HepG2 (cell line): ENCODE data around the gene SNX30. TPM values are rescaled to one million over a fixed set of nuclear protein-coding genes. Genes with fewer than 3 reads are reported as not detected.

Source experiments
- ATAC-seq: fragments of 200-7000 bp; cut with Tn5 transposase; 3 replicates; pipeline ENCODE4 v1.9.1; 2020; ENCODE audit warnings: mild to moderate bottlenecking, moderate library complexity
- BruUV-seq: library from RNA; stranded (reverse); fragments of 400-500 nt; replicated peaks from 2 replicates; lab custom pipeline; 2021; lab: Mats Ljungman, UMichigan
- CTCF ChIA-PET: fragments of 300-600 bp; formaldehyde crosslinking; extraction: SDS; loops from one replicate; lab custom pipeline; 2021; ENCODE audit warnings: low total read pairs, inconsistent platforms, low intra/inter-chr PET ratio; lab: Yijun Ruan, JAX
- POLR2A ChIA-PET: fragments of 350-600 bp; sonication (Branson Sonifier 250); formaldehyde crosslinking; loops from one replicate; lab custom pipeline; 2020; ENCODE audit warnings: antibody characterized with exemption, inconsistent platforms; lab: Yijun Ruan, JAX
- DNase-seq: peaks from one replicate; pipeline ENCODE4 v3.0.0-alpha.2; 2015; ENCODE audit warnings: low spot score
- FAIRE-seq: peaks from 3 replicates; lab custom pipeline; 2011; peaks lifted over from hg19 to GRCh38; lab: Jason Lieb, UNC
- H2AFZ ChIP-seq: one replicate; pipeline ENCODE4 v1.6.1; 2011; ENCODE audit warnings: low read length, inconsistent platforms
- H3K27ac ChIP-seq: fragments of 300-600 bp; 3 replicates; pipeline ENCODE4 v1.8.0; 2011; ENCODE audit warnings: mixed run types, mild to moderate bottlenecking, mixed read lengths, low read length, inconsistent platforms; ENCODE audit not compliant: insufficient read depth; ENCODE audit errors: extremely low read length
- H3K27me3 ChIP-seq, 2 experiments: fragments of 200-600 bp in 1 of 2; 2 replicates in 1 of 2; 3 replicates in 1 of 2; pipeline versions ENCODE4 v1.6.0 to v1.8.0; 2011; ENCODE audit warnings: low read length in 2 of 2, mild to moderate bottlenecking in 2 of 2, moderate library complexity in 2 of 2, inconsistent platforms in 1 of 2; ENCODE audit not compliant: insufficient read depth in 2 of 2, control insufficient read depth in 1 of 2
- H3K36me3 ChIP-seq, 2 experiments: fragments of 200-600 bp in 1 of 2; replicated peaks in 1 of 2; 2 replicates in 1 of 2; 3 replicates in 1 of 2; pipeline versions ENCODE4 v1.5.1 to v1.8.0; 2011; ENCODE audit warnings: low read length in 2 of 2, inconsistent platforms in 1 of 2; ENCODE audit not compliant: insufficient read depth in 2 of 2, control insufficient read depth in 1 of 2
- H3K4me1 ChIP-seq: 2 replicates; pipeline ENCODE4 v1.5.1; 2012; ENCODE audit warnings: low read length, inconsistent platforms; ENCODE audit not compliant: insufficient read depth
- H3K4me2 ChIP-seq: 2 replicates; pipeline ENCODE4 v1.6.0; 2011; ENCODE audit warnings: low read depth, low read length, inconsistent platforms
- H3K4me3 ChIP-seq, 3 experiments: fragments of 200-600 bp in 1 of 3; sonication (generic), shearing (Covaris generic) in 1 of 3; replicated peaks in 1 of 3; 2 replicates each; pipeline ENCODE4 v1.5.1; 2011 to 2016; ENCODE audit warnings: low read length in 3 of 3, inconsistent platforms in 2 of 3, low read depth in 2 of 3, mild to moderate bottlenecking in 2 of 3, control low read depth in 1 of 3, mixed read lengths in 1 of 3; ENCODE audit not compliant: insufficient read depth in 1 of 3
- H3K79me2 ChIP-seq: one replicate; pipeline ENCODE4 v1.6.1; 2011; ENCODE audit warnings: low read length, inconsistent platforms; ENCODE audit not compliant: insufficient read depth
- H3K9ac ChIP-seq: 2 replicates; pipeline ENCODE4 v1.6.0; 2011; ENCODE audit warnings: mild to moderate bottlenecking, low read depth, low read length, inconsistent platforms; ENCODE audit not compliant: insufficient read depth
- H3K9me3 ChIP-seq: 2 replicates; pipeline ENCODE4 v1.5.1; 2012; ENCODE audit warnings: mild to moderate bottlenecking, low read length
- H4K20me1 ChIP-seq: 2 replicates; pipeline ENCODE4 v1.6.0; 2011; ENCODE audit warnings: inconsistent platforms, mild to moderate bottlenecking, low read length, moderate library complexity; ENCODE audit not compliant: insufficient read depth
- POLR2A ChIP-seq, 2 experiments: IDR thresholded peaks; 2 replicates each; pipeline ENCODE4 v1.6.1; 2011; ENCODE audit warnings: low read depth in 2 of 2, low read length in 2 of 2, mild to moderate bottlenecking in 1 of 2, moderate library complexity in 1 of 2; ENCODE audit not compliant: insufficient read depth in 1 of 2
- SMC3 ChIP-seq: IDR thresholded peaks from 2 replicates; pipeline ENCODE4 v1.6.1; 2011; ENCODE audit warnings: low read length, improper control_type of control experiment
- STAG1 ChIP-seq: sonication (generic); formaldehyde crosslinking; IDR thresholded peaks from 2 replicates; pipeline ENCODE4 v1.4.0; 2020; ENCODE audit warnings: missing genetic modification reagents
- ZBTB1 ChIP-seq: sonication (generic); formaldehyde crosslinking; IDR thresholded peaks from 2 replicates; pipeline ENCODE4 v1.4.0; 2020; ENCODE audit warnings: missing genetic modification reagents, borderline replicate concordance
- ZNF317 ChIP-seq: sonication (generic); formaldehyde crosslinking; IDR thresholded peaks from 2 replicates; pipeline ENCODE4 v1.5.0; 2020; ENCODE audit warnings: mild to moderate bottlenecking, missing genetic modification reagents
- ZNF652 ChIP-seq: IDR thresholded peaks from 2 replicates; pipeline ENCODE4 v1.6.1; 2016; ENCODE audit warnings: low read depth, borderline replicate concordance
- WGBS: methylation state at CpG from one replicate; pipeline ENCODE4 v1.1.6; 2017; ENCODE audit warnings: low lambda C conversion rate; 5-methylcytosine and 5-hydroxymethylcytosine counted together
- in situ Hi-C: cut with HindIII; loops from 2 replicates; pipeline ENCODE4 v1.10.0; 2017; ENCODE audit warnings: low pct_unique_long_range_greater_than_20kb; ENCODE audit not compliant: extremely low pct_ligation_motif_present
- intact Hi-C: fragments of 100-400 bp; cut with micrococcal nuclease; formaldehyde crosslinking; loops from one replicate; pipeline ENCODE4 v1.10.0; 2022; ENCODE audit not compliant: unreplicated experiment
- polyA plus RNA-seq, 8 experiments: library from polyadenylated mRNA; depleted of rRNA in 3 of 8; stranded (reverse) in 7 of 8; unstranded in 1 of 8; fragments of >200 nt; fragmentation: Illumina TruSeq in 4 of 8; extraction: Trizol in 4 of 8; gene quantifications; 2 replicates each; pipeline versions ENCODE4 v1.2.1 to v1.2.3, GENCODE V29; 2011 to 2016; ENCODE audit warnings: low read depth in 4 of 8, missing spikeins in 1 of 8, mixed read lengths in 1 of 8; ENCODE audit not compliant: insufficient read depth in 1 of 8
- total RNA-seq, 5 experiments: library from RNA; depleted of rRNA; stranded (reverse); fragments of >200 nt; fragmentation: Illumina TruSeq; extraction: Trizol; gene quantifications; 2 replicates each; pipeline ENCODE4 v1.2.3, GENCODE V29; 2016; ENCODE audit warnings: low read depth in 1 of 5
- TF ChIP-seq, protein P1 (sequence below): sonication (generic); formaldehyde crosslinking; conservative IDR thresholded peaks from 2 replicates; pipeline ENCODE4 v1.8.0; 2022; ENCODE audit warnings: mild to moderate bottlenecking, moderate library complexity, missing genetic modification reagents
- TF ChIP-seq, protein P2 (sequence below): sonication (generic); formaldehyde crosslinking; IDR thresholded peaks from 2 replicates; pipeline ENCODE4 v1.5.0; 2020; ENCODE audit warnings: mild to moderate bottlenecking, missing genetic modification reagents, moderate library complexity

SNX30 gene
- total and polyA plus RNA-seq, 2 of the 13 experiments (the other 11 are each of a cell fraction or from before 2014, with no cell fraction given) = 4.4 to 12.4 TPM

DNA sequence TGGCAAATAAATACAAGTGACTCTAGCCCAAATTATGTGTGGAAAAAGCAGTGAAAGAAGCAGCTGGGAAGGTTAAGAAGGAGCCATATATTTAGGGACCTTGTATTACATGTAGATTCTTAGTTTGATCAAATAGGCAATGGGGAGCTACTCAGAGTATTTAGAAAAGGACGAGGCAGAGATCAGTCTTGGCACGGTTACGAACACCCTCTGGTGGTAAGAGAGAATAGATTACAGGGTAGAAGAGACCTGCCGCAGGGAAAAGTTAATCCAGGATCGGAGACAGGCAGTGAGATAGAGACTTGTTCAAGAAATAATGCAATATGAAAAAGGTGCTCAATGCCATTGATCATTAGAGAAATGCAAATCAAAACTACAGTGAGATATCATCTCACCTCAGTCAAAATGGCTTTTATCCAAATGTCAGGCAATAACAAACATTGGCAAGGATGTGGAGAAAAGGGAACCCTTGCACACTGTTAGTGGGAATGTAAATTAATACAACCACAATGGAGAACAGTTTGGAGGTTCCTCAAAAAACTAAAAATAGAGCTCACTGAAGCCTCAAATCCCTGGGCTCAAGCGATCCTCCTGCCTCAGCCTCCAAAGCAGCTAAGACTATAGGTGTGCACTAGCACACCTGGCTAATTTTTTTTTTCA, 44.7 kb upstream of the SNX30 start:
- Histone ChIP-seq H3K27ac (no peak overlapping the region), H3K79me2 (peaks cover 17% of the 10 kb centered on the region), H3K27me3 (no peaks in the 10 kb centered on the region), H3K4me2 (no peak overlapping the region), H3K4me3 (no peak overlapping the region), H2AFZ (no peak overlapping the region), H3K9ac (no peak overlapping the region), H4K20me1 (no peaks in the 10 kb centered on the region; the same call in 1 of the 2 replicates), H3K4me1 (no peaks in the 10 kb centered on the region), H3K9me3 (no peaks in the 10 kb centered on the region), H3K36me3 (peaks cover 4 to 16% of the 10 kb centered on the region in 2 experiments; a peak in 3 of 5 replicates)
- TF ChIP-seq, protein P1, sequence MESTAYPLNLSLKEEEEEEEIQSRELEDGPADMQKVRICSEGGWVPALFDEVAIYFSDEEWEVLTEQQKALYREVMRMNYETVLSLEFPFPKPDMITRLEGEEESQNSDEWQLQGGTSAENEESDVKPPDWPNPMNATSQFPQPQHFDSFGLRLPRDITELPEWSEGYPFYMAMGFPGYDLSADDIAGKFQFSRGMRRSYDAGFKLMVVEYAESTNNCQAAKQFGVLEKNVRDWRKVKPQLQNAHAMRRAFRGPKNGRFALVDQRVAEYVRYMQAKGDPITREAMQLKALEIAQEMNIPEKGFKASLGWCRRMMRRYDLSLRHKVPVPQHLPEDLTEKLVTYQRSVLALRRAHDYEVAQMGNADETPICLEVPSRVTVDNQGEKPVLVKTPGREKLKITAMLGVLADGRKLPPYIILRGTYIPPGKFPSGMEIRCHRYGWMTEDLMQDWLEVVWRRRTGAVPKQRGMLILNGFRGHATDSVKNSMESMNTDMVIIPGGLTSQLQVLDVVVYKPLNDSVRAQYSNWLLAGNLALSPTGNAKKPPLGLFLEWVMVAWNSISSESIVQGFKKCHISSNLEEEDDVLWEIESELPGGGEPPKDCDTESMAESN (CRISPR knock-in tag) = no peak
- TF ChIP-seq, protein P2, sequence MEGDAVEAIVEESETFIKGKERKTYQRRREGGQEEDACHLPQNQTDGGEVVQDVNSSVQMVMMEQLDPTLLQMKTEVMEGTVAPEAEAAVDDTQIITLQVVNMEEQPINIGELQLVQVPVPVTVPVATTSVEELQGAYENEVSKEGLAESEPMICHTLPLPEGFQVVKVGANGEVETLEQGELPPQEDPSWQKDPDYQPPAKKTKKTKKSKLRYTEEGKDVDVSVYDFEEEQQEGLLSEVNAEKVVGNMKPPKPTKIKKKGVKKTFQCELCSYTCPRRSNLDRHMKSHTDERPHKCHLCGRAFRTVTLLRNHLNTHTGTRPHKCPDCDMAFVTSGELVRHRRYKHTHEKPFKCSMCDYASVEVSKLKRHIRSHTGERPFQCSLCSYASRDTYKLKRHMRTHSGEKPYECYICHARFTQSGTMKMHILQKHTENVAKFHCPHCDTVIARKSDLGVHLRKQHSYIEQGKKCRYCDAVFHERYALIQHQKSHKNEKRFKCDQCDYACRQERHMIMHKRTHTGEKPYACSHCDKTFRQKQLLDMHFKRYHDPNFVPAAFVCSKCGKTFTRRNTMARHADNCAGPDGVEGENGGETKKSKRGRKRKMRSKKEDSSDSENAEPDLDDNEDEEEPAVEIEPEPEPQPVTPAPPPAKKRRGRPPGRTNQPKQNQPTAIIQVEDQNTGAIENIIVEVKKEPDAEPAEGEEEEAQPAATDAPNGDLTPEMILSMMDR (CRISPR knock-in tag) = peak; percentile 47; the same call in 1 of the 2 replicates
- TF ChIP-seq ZNF652 (CRISPR knock-in tag) (no peak), ZBTB1 (CRISPR knock-in tag) (no peak), POLR2A (IDR thresholded peaks at IDR 0.05; ENCODE audit: insufficient read depth in 1 of 2, low read depth in 2 of 2, low read length in 2 of 2) (no peak), ZNF317 (CRISPR knock-in tag) (no peak), SMC3 (peak; percentile 56; the same call in 1 of the 2 replicates), STAG1 (peak; percentile 65)
- in situ Hi-C loops = loop anchor here (25.0 kb wide), 2 partner anchors 219 to 619 kb away; partner anchors contain the start of gene KIAA1958
- FAIRE-seq (no peak), ATAC-seq (peak; percentile 80), DNase-seq (peak; percentile 40)
- ChIA-PET POLR2A (no interaction called here), CTCF (no interaction called here)
- 86% methylated on average over 6 of the region's 6 CpGs for WGBS
- intact Hi-C loops = loop anchor here (10.0 kb wide), 1 partner anchor 221 kb away; the partner anchor contains the start of gene KIAA1958
- no TSS peak for BruUV-seq
